SK-N-SH (cell line): ENCODE measurements around the gene MOB1A. TPM values are rescaled to one million over a fixed set of nuclear protein-coding genes. Genes with fewer than 3 reads are reported as not detected.

Experiments used
- CTCF ChIA-PET: fragments of 300-600, 350-600 bp; formaldehyde crosslinking; extraction: SDS; loops from one replicate; lab custom pipeline; 2021; lab: Yijun Ruan, JAX
- POLR2A ChIA-PET: fragments of 350-600 bp; sonication (Branson Sonifier 250); formaldehyde crosslinking; extraction: SDS; loops from one replicate; lab custom pipeline; 2020; ENCODE audit warnings: antibody characterized with exemption, inconsistent platforms; lab: Yijun Ruan, JAX
- DNase-seq: peaks from one replicate; pipeline ENCODE4 v3.0.0; 2012
- H2AFZ ChIP-seq: fragments of 200-600 bp; sonication (generic); 2 replicates; pipeline ENCODE4 v1.8.1; 2016; ENCODE audit warnings: antibody characterized with exemption, mild to moderate bottlenecking, low read depth
- H3F3A ChIP-seq: fragments of 200-600 bp; sonication (generic); replicated peaks from 2 replicates; pipeline ENCODE3; 2016; ENCODE audit warnings: antibody characterized with exemption, mild to moderate bottlenecking; ENCODE audit not compliant: insufficient read depth
- H3K27ac ChIP-seq, 2 experiments: fragments of 200-500 bp in 1 of 2; fragments of 200-600 bp in 1 of 2; sonication (Bioruptor generic) in 1 of 2; sonication (generic), shearing (Covaris generic) in 1 of 2; 2 replicates each; pipeline versions ENCODE4 v1.5.1 to v1.6.1; 2014 to 2016; ENCODE audit warnings: low read depth in 2 of 2, inconsistent platforms in 1 of 2, low read length in 1 of 2, mild to moderate bottlenecking in 1 of 2, mixed read lengths in 1 of 2
- H3K27me3 ChIP-seq: fragments of 200-600 bp; sonication (generic), shearing (Covaris generic); 2 replicates; pipeline ENCODE4 v1.6.1; 2016; ENCODE audit warnings: mixed run types; ENCODE audit not compliant: insufficient read depth
- H3K36me3 ChIP-seq, 2 experiments: fragments of 200-500 bp in 1 of 2; fragments of 200-600 bp in 1 of 2; sonication (Bioruptor generic) in 1 of 2; sonication (generic) in 1 of 2; replicated peaks in 1 of 2; 2 replicates each; pipeline versions ENCODE3 to v1.5.1; 2014 to 2016; ENCODE audit warnings: low read length in 1 of 2, mild to moderate bottlenecking in 1 of 2; ENCODE audit not compliant: insufficient read depth in 2 of 2, control insufficient read depth in 1 of 2
- H3K4me1 ChIP-seq, 2 experiments: fragments of 200-500 bp in 1 of 2; fragments of 200-600 bp in 1 of 2; sonication (Bioruptor generic) in 1 of 2; sonication (generic), shearing (Covaris generic) in 1 of 2; 2 replicates each; pipeline versions ENCODE4 v1.5.1 to v1.6.1; 2014 to 2016; ENCODE audit warnings: low read depth in 1 of 2, low read length in 1 of 2, mixed run types in 1 of 2; ENCODE audit not compliant: insufficient read depth in 2 of 2, control insufficient read depth in 1 of 2
- H3K4me2 ChIP-seq: fragments of 200-600 bp; sonication (generic), shearing (Covaris generic); 2 replicates; pipeline ENCODE4 v1.6.1; 2017; ENCODE audit warnings: mixed run types
- H3K4me3 ChIP-seq, 2 experiments: fragments of 200-500 bp in 1 of 2; fragments of 200-600 bp in 1 of 2; sonication (Bioruptor generic) in 1 of 2; sonication (generic), shearing (Covaris generic) in 1 of 2; 2 replicates each; pipeline versions ENCODE4 v1.5.1 to v1.8.1; 2014 to 2016; ENCODE audit warnings: low read depth in 2 of 2, inconsistent platforms in 1 of 2, low read length in 1 of 2, mild to moderate bottlenecking in 1 of 2, mixed read lengths in 1 of 2, moderate library complexity in 1 of 2
- H3K79me2 ChIP-seq: fragments of 200-600 bp; sonication (generic); 2 replicates; pipeline ENCODE4 v1.8.1; 2017; ENCODE audit warnings: mild to moderate bottlenecking; ENCODE audit not compliant: insufficient read depth
- H3K9ac ChIP-seq: fragments of 200-600 bp; sonication (generic); 2 replicates; pipeline ENCODE4 v1.6.1; 2017; ENCODE audit warnings: mixed run types
- H3K9me2 ChIP-seq: fragments of 200-600 bp; sonication (generic); 2 replicates; pipeline ENCODE4 v1.6.1; 2017; ENCODE audit warnings: mixed run types
- H3K9me3 ChIP-seq: fragments of 200-600 bp; sonication (generic); 2 replicates; pipeline ENCODE4 v1.6.1; 2017; ENCODE audit warnings: mixed run types, mild to moderate bottlenecking, moderate library complexity
- H4K20me1 ChIP-seq: fragments of 200-600 bp; sonication (generic); 2 replicates; pipeline ENCODE4 v1.6.1; 2017; ENCODE audit warnings: mild to moderate bottlenecking, mixed run types; ENCODE audit not compliant: insufficient read depth
- CHD2 ChIP-seq: fragments of 150-350 bp; IDR thresholded peaks from 2 replicates; pipeline ENCODE4 v1.6.1; 2018; ENCODE audit warnings: low read length; ENCODE audit not compliant: partially characterized antibody
- ELF1 ChIP-seq: IDR thresholded peaks from 2 replicates; pipeline ENCODE4 v1.4.0; 2012
- EZH2phosphoT487 ChIP-seq: fragments of 200-600 bp; sonication (generic); IDR thresholded peaks from 2 replicates; pipeline ENCODE4 v1.6.1; 2017; ENCODE audit warnings: low read depth, mixed run types, mild to moderate bottlenecking, antibody characterized with exemption, moderate library complexity, borderline replicate concordance
- FOXJ3 ChIP-seq: sonication (generic); formaldehyde crosslinking; IDR thresholded peaks from 2 replicates; pipeline ENCODE4 v1.5.1; 2020; ENCODE audit warnings: mild to moderate bottlenecking, missing genetic modification reagents
- GABPA ChIP-seq: IDR thresholded peaks from 2 replicates; pipeline ENCODE4 v1.4.0; 2012; ENCODE audit warnings: low read depth, mild to moderate bottlenecking
- GATA2 ChIP-seq: sonication (generic); formaldehyde crosslinking; IDR thresholded peaks from 2 replicates; pipeline ENCODE4 v1.5.0; 2020; ENCODE audit warnings: mild to moderate bottlenecking, missing genetic modification reagents
- IRF3 ChIP-seq: fragments of 150-350 bp; IDR thresholded peaks from 2 replicates; pipeline ENCODE4 v1.6.1; 2016; ENCODE audit warnings: mild to moderate bottlenecking, low read depth, low read length
- MEF2A ChIP-seq: IDR thresholded peaks from 2 replicates; pipeline ENCODE4 v1.4.0; 2012; ENCODE audit warnings: low read depth, borderline replicate concordance
- NFIC ChIP-seq: IDR thresholded peaks from 2 replicates; pipeline ENCODE4 v1.4.0; 2012; ENCODE audit warnings: borderline replicate concordance
- RAD21 ChIP-seq: IDR thresholded peaks from 2 replicates; pipeline ENCODE4 v1.6.1; 2012; ENCODE audit warnings: mild to moderate bottlenecking, low read length
- RCOR1 ChIP-seq: fragments of 150-350 bp; IDR thresholded peaks from 2 replicates; pipeline ENCODE4 v1.6.1; 2017; ENCODE audit warnings: antibody characterized with exemption, low read length
- RFX5 ChIP-seq: IDR thresholded peaks from 2 replicates; pipeline ENCODE4 v1.6.1; 2012; ENCODE audit warnings: mild to moderate bottlenecking, improper control_type of control experiment, low read length
- RXRA ChIP-seq: IDR thresholded peaks from 2 replicates; pipeline ENCODE4 v1.4.0; 2012; ENCODE audit warnings: low read depth, mild to moderate bottlenecking, borderline replicate concordance
- TEAD4 ChIP-seq: IDR thresholded peaks from 2 replicates; pipeline ENCODE4 v1.4.0; 2012; ENCODE audit warnings: mild to moderate bottlenecking, borderline replicate concordance; ENCODE audit not compliant: insufficient read depth
- USF2 ChIP-seq: fragments of 150-350 bp; IDR thresholded peaks from 2 replicates; pipeline ENCODE4 v1.6.1; 2017; ENCODE audit warnings: antibody characterized with exemption, low read length, low read depth, borderline replicate concordance
- YY1 ChIP-seq: IDR thresholded peaks from 2 replicates; pipeline ENCODE4 v1.4.0; 2012; ENCODE audit warnings: low read depth, mild to moderate bottlenecking
- ZBTB33 ChIP-seq: IDR thresholded peaks from 2 replicates; pipeline ENCODE4 v1.4.0; 2012; ENCODE audit warnings: low read depth, borderline replicate concordance
- WGBS: methylation state at CpG from one replicate; pipeline ENCODE4 v1.1.6; 2017; ENCODE audit warnings: low lambda C conversion rate; 5-methylcytosine and 5-hydroxymethylcytosine counted together
- polyA plus RNA-seq, 3 experiments: library from polyadenylated mRNA; depleted of rRNA; stranded (reverse); fragments of >200 nt; gene quantifications; 2 replicates each; pipeline ENCODE4 v1.2.3, GENCODE V29; 2012
- TF ChIP-seq, protein P1 (sequence below): IDR thresholded peaks from 2 replicates; pipeline ENCODE4 v1.6.1; 2012; ENCODE audit warnings: mild to moderate bottlenecking, low read depth, low read length, moderate library complexity

Gene MOB1A
- polyA plus RNA-seq, 1 of the 3 experiments (the other 2 are of a cell fraction) = 15.3 TPM

DNA sequence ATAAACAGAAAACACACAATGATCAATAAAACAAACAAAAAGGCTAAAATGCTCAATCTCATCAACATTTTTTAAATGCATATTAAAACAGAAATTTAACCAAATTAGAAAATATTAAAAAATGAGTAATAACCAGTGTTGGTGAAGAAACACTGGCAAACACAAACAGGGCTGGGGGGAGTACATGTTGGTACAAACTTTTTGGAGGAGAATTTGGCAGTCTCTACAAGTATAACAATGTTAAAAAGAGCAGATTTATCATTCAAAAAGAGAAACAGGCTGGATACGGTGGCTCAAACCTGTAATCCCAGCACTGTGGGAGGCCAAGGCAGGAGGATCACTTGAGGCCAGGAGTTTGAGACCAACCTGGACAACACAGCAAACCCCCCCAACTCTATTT, 13.9 kb downstream of the MOB1A start:
- peaks cover 85% of the 10 kb centered on the region for H3K79me2 ChIP-seq
- TF ChIP-seq NFIC (no peak), RCOR1 (no peak), RAD21 (no peak), RFX5 (no peak), GATA2 (CRISPR knock-in tag) (no peak), MEF2A (no peak), EZH2phosphoT487 (no peak), CHD2 (no peak), TEAD4 (no peak), ELF1 (no peak), ZBTB33 (no peak), IRF3 (no peak), USF2 (no peak), GABPA (no peak), YY1 (no peak), FOXJ3 (CRISPR knock-in tag) (no peak), RXRA (no peak)
- TF ChIP-seq, protein P1, sequence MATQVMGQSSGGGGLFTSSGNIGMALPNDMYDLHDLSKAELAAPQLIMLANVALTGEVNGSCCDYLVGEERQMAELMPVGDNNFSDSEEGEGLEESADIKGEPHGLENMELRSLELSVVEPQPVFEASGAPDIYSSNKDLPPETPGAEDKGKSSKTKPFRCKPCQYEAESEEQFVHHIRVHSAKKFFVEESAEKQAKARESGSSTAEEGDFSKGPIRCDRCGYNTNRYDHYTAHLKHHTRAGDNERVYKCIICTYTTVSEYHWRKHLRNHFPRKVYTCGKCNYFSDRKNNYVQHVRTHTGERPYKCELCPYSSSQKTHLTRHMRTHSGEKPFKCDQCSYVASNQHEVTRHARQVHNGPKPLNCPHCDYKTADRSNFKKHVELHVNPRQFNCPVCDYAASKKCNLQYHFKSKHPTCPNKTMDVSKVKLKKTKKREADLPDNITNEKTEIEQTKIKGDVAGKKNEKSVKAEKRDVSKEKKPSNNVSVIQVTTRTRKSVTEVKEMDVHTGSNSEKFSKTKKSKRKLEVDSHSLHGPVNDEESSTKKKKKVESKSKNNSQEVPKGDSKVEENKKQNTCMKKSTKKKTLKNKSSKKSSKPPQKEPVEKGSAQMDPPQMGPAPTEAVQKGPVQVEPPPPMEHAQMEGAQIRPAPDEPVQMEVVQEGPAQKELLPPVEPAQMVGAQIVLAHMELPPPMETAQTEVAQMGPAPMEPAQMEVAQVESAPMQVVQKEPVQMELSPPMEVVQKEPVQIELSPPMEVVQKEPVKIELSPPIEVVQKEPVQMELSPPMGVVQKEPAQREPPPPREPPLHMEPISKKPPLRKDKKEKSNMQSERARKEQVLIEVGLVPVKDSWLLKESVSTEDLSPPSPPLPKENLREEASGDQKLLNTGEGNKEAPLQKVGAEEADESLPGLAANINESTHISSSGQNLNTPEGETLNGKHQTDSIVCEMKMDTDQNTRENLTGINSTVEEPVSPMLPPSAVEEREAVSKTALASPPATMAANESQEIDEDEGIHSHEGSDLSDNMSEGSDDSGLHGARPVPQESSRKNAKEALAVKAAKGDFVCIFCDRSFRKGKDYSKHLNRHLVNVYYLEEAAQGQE = no peak

More for the DNA sequence above, 13.9 kb downstream of the MOB1A start:
- Histone ChIP-seq H3K9me3 (no peaks in the 10 kb centered on the region), H3K4me2 (no peak overlapping the region), H3K4me3 (no peak overlapping the region), H3K27ac (no peak overlapping the region), H3K36me3 (peaks cover 63 to 92% of the 10 kb centered on the region in 2 experiments), H3K4me1 (no peaks in the 10 kb centered on the region), H3K9ac (no peak overlapping the region), H2AFZ (no peak overlapping the region), H3F3A (peaks cover 16% of the 10 kb centered on the region), H4K20me1 (peaks cover 13% of the 10 kb centered on the region), H3K27me3 (no peaks in the 10 kb centered on the region), H3K9me2 (no peaks in the 10 kb centered on the region)
- POLR2A ChIA-PET = no interaction called here
- 95% methylated on average over 1 of the region's 1 CpG for WGBS
- CTCF ChIA-PET = no interaction called here
- DNase-seq = no peak
